ENCODE measurements around the gene RRAS.
A peak's percentile ranks its signal among the peaks of the same experiment; 100 is the strongest.

Gene RRAS

DNA sequence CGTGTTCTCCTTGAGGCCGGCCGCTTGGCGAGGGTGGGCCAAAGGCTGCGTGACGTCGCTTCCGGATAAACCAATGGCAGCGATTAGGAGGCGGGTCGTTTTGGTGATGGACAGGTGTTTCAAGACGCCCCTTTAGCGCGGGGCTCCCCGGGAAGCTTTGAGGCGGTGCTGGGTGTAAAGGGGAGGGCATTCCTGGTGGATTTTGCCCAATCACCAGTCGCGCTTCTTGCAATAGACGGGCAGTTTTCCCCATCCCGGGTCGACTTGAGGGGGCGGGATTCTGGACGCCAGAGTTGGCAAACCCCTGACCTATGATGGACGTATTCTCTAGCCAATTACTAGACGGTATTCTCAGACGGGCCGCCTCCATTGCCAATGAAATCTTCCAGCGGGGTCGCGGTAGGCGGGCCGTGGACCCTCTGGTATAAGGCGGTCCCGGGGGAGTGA is 36.9 kb upstream of the RRAS start:
- no peak overlapping the region for H2AFZ ChIP-seq (ENCODE audit: low read depth, low read length)

DNA sequence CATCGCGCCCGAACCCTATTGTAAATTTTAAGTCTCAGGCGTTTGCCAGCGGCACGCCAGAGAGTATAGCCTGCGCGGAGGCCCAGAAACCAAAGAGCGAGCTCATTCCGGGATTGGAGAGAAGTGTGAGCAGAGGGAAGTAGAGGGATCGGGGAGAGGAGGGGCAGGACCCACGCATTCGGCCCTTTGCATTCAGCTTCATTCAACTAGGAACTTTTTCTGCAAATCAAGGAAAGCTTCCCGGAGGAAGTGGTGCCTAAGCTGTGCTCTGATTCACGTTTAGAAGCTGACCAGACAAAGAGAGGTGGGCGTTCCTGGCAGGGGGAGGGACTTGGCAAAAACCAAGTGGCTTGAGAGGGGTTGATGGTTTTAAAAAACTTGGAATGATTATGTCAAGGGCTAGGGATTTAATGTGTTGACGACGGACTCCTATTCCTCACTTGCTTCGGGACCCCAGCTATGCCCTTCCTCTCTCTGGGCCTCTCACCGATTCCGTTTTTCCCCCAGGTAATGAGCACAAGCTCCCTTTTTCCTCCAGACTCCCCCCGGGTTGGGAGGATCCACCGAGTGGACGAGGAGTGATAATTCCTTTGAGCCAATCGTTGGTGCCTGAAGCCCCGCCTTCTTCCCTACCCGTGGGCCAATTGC is 36.3 kb upstream of the RRAS start:
- Histone ChIP-seq H3K36me3 (replicated peaks; ENCODE audit: low read depth, low read length) (peaks cover 17% of the 10 kb centered on the region), H3K4me1 (ENCODE audit: low read length) (peaks cover 45% of the 10 kb centered on the region), H3K9me3 (ENCODE audit: insufficient read depth, low read length) (no peaks in the 10 kb centered on the region), H3K9ac (ENCODE audit: low read length) (peak overlapping the region; percentile 99), H3K4me3 (ENCODE audit: low read length) (peak overlapping the region; percentile 90), H3K27ac (ENCODE audit: low read length) (peak overlapping the region; percentile 95), H3K79me2 (ENCODE audit: low read length) (peaks cover 43% of the 10 kb centered on the region), H2AFZ (ENCODE audit: low read depth, low read length) (peak overlapping the region; percentile 42; the same call in 1 of the 2 replicates), H3K4me2 (ENCODE audit: low read length) (peak overlapping the region; percentile 69), H4K20me1 (ENCODE audit: insufficient read depth, low read length) (peaks cover 27% of the 10 kb centered on the region), H3K27me3 (ENCODE audit: low read depth, low read length) (no peaks in the 10 kb centered on the region)
- TF ChIP-seq, protein P1, sequence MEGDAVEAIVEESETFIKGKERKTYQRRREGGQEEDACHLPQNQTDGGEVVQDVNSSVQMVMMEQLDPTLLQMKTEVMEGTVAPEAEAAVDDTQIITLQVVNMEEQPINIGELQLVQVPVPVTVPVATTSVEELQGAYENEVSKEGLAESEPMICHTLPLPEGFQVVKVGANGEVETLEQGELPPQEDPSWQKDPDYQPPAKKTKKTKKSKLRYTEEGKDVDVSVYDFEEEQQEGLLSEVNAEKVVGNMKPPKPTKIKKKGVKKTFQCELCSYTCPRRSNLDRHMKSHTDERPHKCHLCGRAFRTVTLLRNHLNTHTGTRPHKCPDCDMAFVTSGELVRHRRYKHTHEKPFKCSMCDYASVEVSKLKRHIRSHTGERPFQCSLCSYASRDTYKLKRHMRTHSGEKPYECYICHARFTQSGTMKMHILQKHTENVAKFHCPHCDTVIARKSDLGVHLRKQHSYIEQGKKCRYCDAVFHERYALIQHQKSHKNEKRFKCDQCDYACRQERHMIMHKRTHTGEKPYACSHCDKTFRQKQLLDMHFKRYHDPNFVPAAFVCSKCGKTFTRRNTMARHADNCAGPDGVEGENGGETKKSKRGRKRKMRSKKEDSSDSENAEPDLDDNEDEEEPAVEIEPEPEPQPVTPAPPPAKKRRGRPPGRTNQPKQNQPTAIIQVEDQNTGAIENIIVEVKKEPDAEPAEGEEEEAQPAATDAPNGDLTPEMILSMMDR (IDR thresholded peaks at IDR 0.05; ENCODE audit: low read depth, low read length), result no peak
- TF ChIP-seq EZH2phosphoT487 (IDR thresholded peaks at IDR 0.05; ENCODE audit: low read depth), result no peak

More for the DNA sequence above, 36.9 kb upstream of the RRAS start:
- H3K4me1 ChIP-seq (ENCODE audit: low read length), result peaks cover 49% of the 10 kb centered on the region
- H3K9ac ChIP-seq (ENCODE audit: low read length), result peak overlapping the region; percentile 97
- H3K27ac ChIP-seq (ENCODE audit: low read length), result peak overlapping the region; percentile 93
- TF ChIP-seq EZH2phosphoT487 (IDR thresholded peaks at IDR 0.05; ENCODE audit: low read depth), result no peak
- TF ChIP-seq, protein P1 (IDR thresholded peaks at IDR 0.05; ENCODE audit: low read depth, low read length), result no peak
- peak overlapping the region; percentile 88 for H3K4me3 ChIP-seq (ENCODE audit: low read length)
- peaks cover 31% of the 10 kb centered on the region for H4K20me1 ChIP-seq (ENCODE audit: insufficient read depth, low read length)
- peaks cover 48% of the 10 kb centered on the region for H3K79me2 ChIP-seq (ENCODE audit: low read length)
- H3K36me3 ChIP-seq (replicated peaks; ENCODE audit: low read depth, low read length), result peaks cover 19% of the 10 kb centered on the region
- no peaks in the 10 kb centered on the region for H3K27me3 ChIP-seq (ENCODE audit: low read depth, low read length)
- H3K9me3 ChIP-seq (ENCODE audit: insufficient read depth, low read length), result no peaks in the 10 kb centered on the region
- peak overlapping the region; percentile 98 for H3K4me2 ChIP-seq (ENCODE audit: low read length)

DNA sequence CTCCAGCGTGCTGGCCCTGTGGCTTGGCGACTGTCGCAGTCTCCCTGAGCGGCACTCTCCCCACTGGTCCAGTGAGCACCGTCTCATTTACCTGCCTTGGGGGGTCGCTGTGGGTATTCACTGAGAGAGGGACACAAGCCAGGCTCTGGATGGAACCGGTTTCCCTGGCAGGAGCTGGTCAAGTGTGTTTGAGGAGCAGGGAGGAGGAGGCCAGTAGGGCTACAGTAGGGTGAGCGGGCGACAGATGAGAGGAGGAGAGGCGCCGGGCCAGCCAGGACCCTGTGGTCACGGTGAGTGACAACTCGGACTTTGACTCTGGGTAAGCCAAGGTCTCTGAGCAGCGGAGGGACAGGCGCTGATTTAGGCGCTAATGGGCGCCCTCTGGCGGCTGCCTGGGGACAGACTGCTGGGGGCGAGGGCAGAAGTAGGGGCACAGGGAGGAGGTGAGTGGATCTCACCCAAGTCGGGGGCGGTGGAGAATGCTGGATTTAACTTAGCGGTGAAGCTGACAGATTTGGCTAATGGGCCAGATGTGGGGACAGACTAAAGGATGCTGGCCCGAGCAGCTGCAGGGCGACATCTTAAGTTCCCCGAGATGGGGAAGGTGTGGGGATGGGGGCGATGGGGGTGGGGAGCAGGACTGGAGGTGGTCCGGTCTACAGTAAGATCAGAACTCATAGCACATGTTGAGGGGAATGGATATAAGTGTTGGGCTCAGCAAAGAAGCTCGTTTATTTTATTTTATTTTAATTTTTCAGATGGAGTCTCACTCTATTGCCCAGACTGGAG is 32.4 kb upstream of the RRAS start:
- Histone ChIP-seq H4K20me1 (ENCODE audit: insufficient read depth, low read length) (no peaks in the 10 kb centered on the region), H2AFZ (ENCODE audit: low read depth, low read length) (no peak overlapping the region), H3K36me3 (replicated peaks; ENCODE audit: low read depth, low read length) (peaks cover 11% of the 10 kb centered on the region), H3K27me3 (ENCODE audit: low read depth, low read length) (no peaks in the 10 kb centered on the region), H3K9me3 (ENCODE audit: insufficient read depth, low read length) (no peaks in the 10 kb centered on the region), H3K4me1 (ENCODE audit: low read length) (peaks cover 23% of the 10 kb centered on the region), H3K79me2 (ENCODE audit: low read length) (peaks cover 6% of the 10 kb centered on the region), H3K4me3 (ENCODE audit: low read length) (peak overlapping the region; percentile 17; the same call in 1 of the 2 replicates), H3K27ac (ENCODE audit: low read length) (no peak overlapping the region), H3K4me2 (ENCODE audit: low read length) (peak overlapping the region; percentile 44), H3K9ac (ENCODE audit: low read length) (no peak overlapping the region)
- TF ChIP-seq, protein P1 (IDR thresholded peaks at IDR 0.05; ENCODE audit: low read depth, low read length), result peak; percentile 96
- TF ChIP-seq EZH2phosphoT487 (IDR thresholded peaks at IDR 0.05; ENCODE audit: low read depth), result no peak

DNA sequence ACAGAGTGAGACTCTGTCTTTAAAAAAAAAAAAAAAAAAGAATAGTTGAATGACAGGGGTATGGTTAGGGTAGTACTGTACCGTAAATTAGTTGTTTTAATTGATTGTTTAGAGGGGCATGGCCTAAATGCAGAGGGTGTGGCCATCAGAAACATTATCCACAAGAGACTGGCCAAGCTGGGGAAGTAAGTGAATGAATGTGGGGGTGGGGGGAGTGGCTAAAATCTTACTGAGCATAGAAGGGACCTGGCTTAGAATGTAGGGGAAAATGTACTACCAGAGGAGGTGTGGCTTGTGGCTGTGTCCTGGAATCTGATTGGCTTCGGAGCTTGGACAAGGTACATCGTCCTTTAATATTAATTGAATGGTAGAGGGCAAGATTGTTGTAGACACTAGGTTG is 29.6 kb upstream of the RRAS start:
- H3K4me3 ChIP-seq (ENCODE audit: low read length), result no peak overlapping the region
- H3K27ac ChIP-seq (ENCODE audit: low read length), result no peak overlapping the region
- H3K27me3 ChIP-seq (ENCODE audit: low read depth, low read length), result no peaks in the 10 kb centered on the region
- no peaks in the 10 kb centered on the region for H4K20me1 ChIP-seq (ENCODE audit: insufficient read depth, low read length)
- no peak overlapping the region for H2AFZ ChIP-seq (ENCODE audit: low read depth, low read length)
- H3K79me2 ChIP-seq (ENCODE audit: low read length), result peaks cover 28% of the 10 kb centered on the region
- TF ChIP-seq, protein P1 (IDR thresholded peaks at IDR 0.05; ENCODE audit: low read depth, low read length), result no peak
- no peak for TF ChIP-seq EZH2phosphoT487 (IDR thresholded peaks at IDR 0.05; ENCODE audit: low read depth)
- peaks cover 28% of the 10 kb centered on the region for H3K4me1 ChIP-seq (ENCODE audit: low read length)
- H3K4me2 ChIP-seq (ENCODE audit: low read length), result no peak overlapping the region
- H3K9ac ChIP-seq (ENCODE audit: low read length), result no peak overlapping the region
- H3K9me3 ChIP-seq (ENCODE audit: insufficient read depth, low read length), result no peaks in the 10 kb centered on the region
- H3K36me3 ChIP-seq (replicated peaks; ENCODE audit: low read depth, low read length), result peaks cover 12% of the 10 kb centered on the region
